ENCODE measurements around the gene GOT1. TPM values are rescaled to one million over a fixed set of nuclear protein-coding genes. Genes with fewer than 3 reads are reported as not detected.

GOT1 gene
- total and polyA plus RNA-seq, 2 experiments from 2014 or later, result 39.6 to 62.7 TPM

- Histone ChIP-seq H4K20me1 (ENCODE audit: insufficient read depth) (no peaks in the 10 kb centered on the region), H3K9me3 (ENCODE audit: low read depth) (no peaks in the 10 kb centered on the region), H3K27ac (no peak overlapping the region), H3K4me1 (ENCODE audit: insufficient read depth) (no peaks in the 10 kb centered on the region), H3K36me3 (ENCODE audit: low read depth) (no peaks in the 10 kb centered on the region), H3F3A (ENCODE audit: insufficient read depth) (no peaks in the 10 kb centered on the region), H3K4me3 (no peak overlapping the region), H3K4me2 (ENCODE audit: unreplicated experiment) (no peak overlapping the region), H3K9me2 (ENCODE audit: insufficient read depth) (no peaks in the 10 kb centered on the region), H3K27me3 (replicated peaks; ENCODE audit: insufficient read depth) (peaks cover 79% of the 10 kb centered on the region), H3K9ac (no peak overlapping the region), H3K79me2 (ENCODE audit: insufficient read depth) (no peaks in the 10 kb centered on the region), H2AFZ (no peak overlapping the region)
- TF ChIP-seq EZH2phosphoT487 (IDR thresholded peaks at IDR 0.05; ENCODE audit: insufficient read depth, low read depth) (no peak), EZH2 (IDR thresholded peaks at IDR 0.05; ENCODE audit: insufficient read depth, poor library complexity, severe bottlenecking) (no peak)
- DNase-seq, result no peak
- in situ Hi-C loops (cut with MboI), result no loop called here
- WGBS, 2 experiments (ENCODE audit: low coverage in 1 of 2, low lambda C conversion rate in 2 of 2, missing lambda C conversion rate in 2 of 2), result 66 to 72% methylated on average over 5 of the region's 5 CpGs
These were observed 19.7 kb upstream of the GOT1 start for GRCh38 chr10:99450156-99450555.

DNA sequence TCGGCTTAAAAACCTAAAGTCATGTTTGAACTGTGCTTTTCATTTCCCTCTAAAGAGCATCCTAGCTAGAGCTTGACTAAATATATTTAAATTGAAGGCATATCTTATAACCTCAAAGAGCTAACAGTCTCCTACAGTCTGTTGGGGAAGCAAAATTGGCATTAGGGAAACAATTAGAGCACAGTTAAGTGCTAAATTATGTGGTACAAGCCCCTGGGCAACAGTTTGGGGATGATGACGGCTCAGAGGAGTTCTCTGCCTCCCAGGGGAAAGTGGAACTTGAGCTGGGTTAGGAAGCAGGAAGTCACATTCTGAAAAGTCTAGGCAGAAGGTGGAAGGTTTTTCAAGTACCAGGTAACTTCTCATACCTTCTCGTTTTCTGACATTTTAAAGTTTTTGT lies 18.6 kb upstream of the GOT1 start:
- H3K36me3 ChIP-seq (ENCODE audit: low read depth), result no peaks in the 10 kb centered on the region
- H3F3A ChIP-seq (ENCODE audit: insufficient read depth), result no peaks in the 10 kb centered on the region
- no peaks in the 10 kb centered on the region for H3K4me1 ChIP-seq (ENCODE audit: insufficient read depth)
- no peak for DNase-seq
- H3K27me3 ChIP-seq (replicated peaks; ENCODE audit: insufficient read depth), result peaks cover 74% of the 10 kb centered on the region
- H3K9me2 ChIP-seq (ENCODE audit: insufficient read depth), result no peaks in the 10 kb centered on the region
- TF ChIP-seq EZH2 (IDR thresholded peaks at IDR 0.05; ENCODE audit: insufficient read depth, poor library complexity, severe bottlenecking) (no peak), EZH2phosphoT487 (IDR thresholded peaks at IDR 0.05; ENCODE audit: insufficient read depth, low read depth) (no peak)
- no peak overlapping the region for H2AFZ ChIP-seq
- no peaks in the 10 kb centered on the region for H4K20me1 ChIP-seq (ENCODE audit: insufficient read depth)
- no peak overlapping the region for H3K9ac ChIP-seq
- no peak overlapping the region for H3K4me3 ChIP-seq
- H3K79me2 ChIP-seq (ENCODE audit: insufficient read depth), result no peaks in the 10 kb centered on the region
- 44 to 48% methylated on average over 3 of the region's 3 CpGs for WGBS, 2 experiments (ENCODE audit: low coverage in 1 of 2, low lambda C conversion rate in 2 of 2, missing lambda C conversion rate in 2 of 2)
- in situ Hi-C loops (cut with MboI), result no loop called here
- H3K9me3 ChIP-seq (ENCODE audit: low read depth), result no peaks in the 10 kb centered on the region
- no peak overlapping the region for H3K27ac ChIP-seq
- no peak overlapping the region for H3K4me2 ChIP-seq (ENCODE audit: unreplicated experiment)

- TF ChIP-seq EZH2 (IDR thresholded peaks at IDR 0.05; ENCODE audit: insufficient read depth, poor library complexity, severe bottlenecking), result no peak
- TF ChIP-seq EZH2phosphoT487 (IDR thresholded peaks at IDR 0.05; ENCODE audit: insufficient read depth, low read depth), result no peak
- no peak overlapping the region for H3K27ac ChIP-seq
- no peak overlapping the region for H3K4me3 ChIP-seq
- no peak for DNase-seq
- no peaks in the 10 kb centered on the region for H3F3A ChIP-seq (ENCODE audit: insufficient read depth)
- no peaks in the 10 kb centered on the region for H3K9me3 ChIP-seq (ENCODE audit: low read depth)
- H3K9ac ChIP-seq, result no peak overlapping the region
- peak overlapping the region; percentile 25; the same call in 1 of the 2 replicates for H2AFZ ChIP-seq
- no peaks in the 10 kb centered on the region for H4K20me1 ChIP-seq (ENCODE audit: insufficient read depth)
- 38 to 39% methylated on average over 16 of the region's 16 CpGs for WGBS, 2 experiments (ENCODE audit: low coverage in 1 of 2, low lambda C conversion rate in 2 of 2, missing lambda C conversion rate in 2 of 2)
- no peaks in the 10 kb centered on the region for H3K79me2 ChIP-seq (ENCODE audit: insufficient read depth)
- in situ Hi-C loops (cut with MboI), result no loop called here
- no peaks in the 10 kb centered on the region for H3K4me1 ChIP-seq (ENCODE audit: insufficient read depth)
- no peak overlapping the region for H3K4me2 ChIP-seq (ENCODE audit: unreplicated experiment)
- no peaks in the 10 kb centered on the region for H3K36me3 ChIP-seq (ENCODE audit: low read depth)
- peaks cover 33% of the 10 kb centered on the region for H3K27me3 ChIP-seq (replicated peaks; ENCODE audit: insufficient read depth)
- no peaks in the 10 kb centered on the region for H3K9me2 ChIP-seq (ENCODE audit: insufficient read depth)
These were observed 14.1 kb upstream of the GOT1 start for GRCh38 chr10:99444383-99445045.

GRCh38 chr10:99443500-99443899 lies 13.1 kb upstream of the GOT1 start:
- in situ Hi-C loops (cut with MboI), result no loop called here
- Histone ChIP-seq H3K9me2 (ENCODE audit: insufficient read depth) (no peaks in the 10 kb centered on the region), H3K27ac (no peak overlapping the region), H3K9ac (no peak overlapping the region), H3K79me2 (ENCODE audit: insufficient read depth) (no peaks in the 10 kb centered on the region), H4K20me1 (ENCODE audit: insufficient read depth) (no peaks in the 10 kb centered on the region), H3K36me3 (ENCODE audit: low read depth) (no peaks in the 10 kb centered on the region), H2AFZ (no peak overlapping the region), H3K27me3 (replicated peaks; ENCODE audit: insufficient read depth) (peaks cover 23% of the 10 kb centered on the region), H3K9me3 (ENCODE audit: low read depth) (no peaks in the 10 kb centered on the region), H3F3A (ENCODE audit: insufficient read depth) (no peaks in the 10 kb centered on the region), H3K4me3 (no peak overlapping the region), H3K4me2 (ENCODE audit: unreplicated experiment) (no peak overlapping the region), H3K4me1 (ENCODE audit: insufficient read depth) (no peaks in the 10 kb centered on the region)
- DNase-seq, result no peak
- 71 to 79% methylated on average over 3 of the region's 3 CpGs for WGBS, 2 experiments (ENCODE audit: low coverage in 1 of 2, low lambda C conversion rate in 2 of 2, missing lambda C conversion rate in 2 of 2)
- TF ChIP-seq EZH2 (IDR thresholded peaks at IDR 0.05; ENCODE audit: insufficient read depth, poor library complexity, severe bottlenecking) (no peak), EZH2phosphoT487 (IDR thresholded peaks at IDR 0.05; ENCODE audit: insufficient read depth, low read depth) (no peak)

Measured in GM23248 (cell line).